MV-4-11 (cell line): ENCODE measurements around the gene ARHGAP15.

Source experiments
- DNase-seq: peaks from one replicate; lab custom pipeline; 2025; lab: John Stamatoyannopoulos, UW

ARHGAP15 gene

DNA sequence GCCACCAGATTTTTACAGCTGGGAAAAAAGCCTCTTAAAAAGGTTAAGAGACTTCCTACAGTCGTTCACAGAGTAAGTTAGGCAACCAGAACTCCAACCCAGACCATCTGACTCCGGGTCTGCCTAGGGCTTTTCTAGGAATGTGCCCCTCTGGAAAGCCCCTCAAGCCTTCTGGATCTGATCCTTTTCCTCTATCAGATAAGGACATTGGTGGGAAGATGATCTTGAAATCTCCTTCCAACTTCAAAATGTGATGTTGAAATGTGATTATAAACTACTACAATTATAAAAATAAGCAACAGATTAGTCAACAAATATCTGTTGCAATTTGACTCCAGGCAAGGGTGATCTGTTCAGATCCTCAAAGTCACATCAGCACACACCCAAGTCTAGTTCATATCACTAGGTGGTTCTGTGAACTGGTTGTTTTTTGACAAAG is 270.4 kb downstream of the ARHGAP15 start:
- no peak for DNase-seq

DNA sequence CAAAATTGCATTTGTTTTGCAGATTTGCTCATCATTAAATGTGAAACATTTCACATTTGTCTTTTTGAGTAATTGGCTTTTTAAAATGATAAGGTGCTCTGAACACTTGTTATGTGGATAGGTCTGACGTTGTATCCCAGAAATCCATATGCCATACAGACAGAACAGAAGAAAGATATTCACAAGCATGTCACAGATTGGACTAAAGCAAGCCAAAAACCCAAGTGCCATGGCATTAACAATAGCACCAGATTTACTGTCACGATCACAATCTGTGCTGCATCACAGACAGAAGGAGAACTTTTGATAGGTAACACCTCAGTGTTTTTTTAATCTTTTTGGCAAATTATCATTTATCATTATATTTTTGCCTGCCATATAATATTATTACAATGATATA is 272.6 kb downstream of the ARHGAP15 start:
- no peak for DNase-seq

DNA sequence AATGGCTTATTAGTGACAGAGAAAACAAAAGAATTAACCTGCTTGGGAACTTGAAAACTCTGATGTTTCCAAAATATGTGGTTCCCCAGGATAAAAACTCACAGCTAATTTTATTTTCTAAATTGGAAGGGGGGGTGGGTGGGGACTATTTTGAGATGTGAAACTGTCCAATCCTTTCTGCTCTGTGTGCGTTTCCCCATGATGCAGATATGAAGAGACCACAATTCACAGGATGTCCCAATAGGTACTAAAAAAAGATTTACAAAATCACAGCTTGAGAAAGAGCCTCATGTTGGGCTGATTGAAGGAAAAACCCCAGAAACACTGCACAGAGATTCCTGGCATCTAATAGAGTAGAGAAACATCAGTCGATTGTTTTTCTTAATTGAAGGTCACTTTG is 273.2 kb downstream of the ARHGAP15 start:
- DNase-seq: peak; percentile 22

DNA sequence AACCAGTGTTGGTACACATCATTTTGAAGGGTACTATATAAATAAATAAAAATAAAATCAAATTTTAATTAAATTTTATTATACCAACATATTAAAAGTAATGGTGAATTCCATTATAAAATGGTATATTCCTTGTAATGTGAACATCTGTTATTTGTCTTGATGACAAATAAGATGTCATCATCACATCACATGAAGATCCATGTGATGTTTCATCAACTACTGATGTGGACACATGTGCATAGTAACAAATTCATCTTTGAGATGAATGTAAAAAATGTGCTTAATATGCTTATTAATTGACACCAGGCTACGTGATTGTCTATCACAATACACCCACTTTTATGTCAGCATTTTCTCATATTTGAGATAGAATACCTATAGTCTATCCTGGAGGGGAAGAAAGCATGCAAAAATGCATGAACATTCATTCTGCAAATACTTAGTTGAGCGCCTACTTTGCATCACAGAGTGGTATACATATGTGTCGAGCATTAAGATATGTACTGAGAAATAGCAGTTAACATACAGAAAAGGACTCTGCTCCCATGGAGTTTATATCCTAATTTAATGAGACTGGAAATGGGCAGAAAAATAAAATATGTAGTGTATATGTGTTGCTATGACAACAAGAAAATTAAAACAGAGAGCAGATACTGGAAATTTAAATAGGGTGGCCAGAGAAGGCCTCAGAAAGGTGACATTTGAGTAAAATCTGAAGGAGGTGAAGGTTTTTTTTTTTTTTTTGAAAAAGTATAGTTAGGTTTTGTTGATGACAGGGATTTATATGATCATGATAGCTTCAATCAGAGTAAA is 281.1 kb downstream of the ARHGAP15 start:
- no peak for DNase-seq

DNA sequence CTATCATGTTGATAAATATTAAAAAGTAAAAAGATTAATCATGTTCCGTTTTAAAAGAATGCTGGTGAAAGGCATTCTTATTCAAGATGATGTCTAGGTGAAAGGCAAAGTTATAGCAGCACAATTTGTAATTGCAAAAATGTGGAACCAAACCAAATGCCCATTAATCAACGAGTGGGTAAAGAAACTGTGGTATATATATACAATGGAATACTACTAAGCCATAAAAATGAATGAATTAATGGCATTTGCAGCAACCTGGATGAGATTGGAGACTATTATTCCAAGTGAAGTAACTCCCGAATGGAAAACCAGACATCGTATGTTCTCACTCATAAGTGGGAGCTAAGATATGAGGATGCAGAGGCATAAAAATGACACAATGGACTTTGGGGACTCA is 286.4 kb downstream of the ARHGAP15 start:
- DNase-seq: no peak

DNA sequence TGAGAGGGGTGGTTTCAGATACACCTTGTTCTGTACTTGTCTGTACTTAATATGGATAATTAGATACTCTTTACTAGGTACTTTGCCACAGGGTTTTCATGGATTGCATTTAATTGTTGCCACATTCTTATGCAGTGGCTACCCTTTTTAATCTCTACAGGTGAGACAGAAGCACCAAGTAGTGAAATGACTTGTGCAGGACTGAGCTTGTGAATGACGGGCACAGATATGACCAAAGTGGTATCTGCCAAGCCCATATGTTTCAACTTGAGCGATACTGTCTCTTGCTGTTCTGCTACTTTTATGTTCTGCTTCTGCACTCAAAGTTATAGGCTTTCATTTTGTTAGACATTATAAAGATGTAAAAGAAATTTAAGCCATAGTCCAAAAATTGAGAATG is 288.2 kb downstream of the ARHGAP15 start:
- no peak for DNase-seq

DNA sequence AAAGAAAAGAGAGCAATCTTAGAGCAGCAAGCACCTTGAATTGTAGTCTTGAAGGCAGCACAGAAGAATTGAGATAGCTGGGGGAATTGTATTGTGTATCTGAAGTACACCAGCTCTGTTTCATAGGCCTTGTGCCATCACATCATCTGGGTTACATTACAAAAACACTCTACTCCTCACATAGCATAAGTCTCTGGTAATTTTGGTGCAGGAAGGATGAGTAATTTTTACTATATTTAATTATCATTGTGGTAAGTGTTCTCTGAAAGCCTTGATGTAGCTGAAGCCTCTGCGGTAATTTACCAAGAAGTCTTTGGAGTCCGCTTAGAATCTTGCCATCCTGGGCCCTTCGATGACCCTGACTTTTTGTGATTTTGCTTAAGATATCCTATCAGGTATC is 291.1 kb downstream of the ARHGAP15 start:
- DNase-seq: no peak

DNA sequence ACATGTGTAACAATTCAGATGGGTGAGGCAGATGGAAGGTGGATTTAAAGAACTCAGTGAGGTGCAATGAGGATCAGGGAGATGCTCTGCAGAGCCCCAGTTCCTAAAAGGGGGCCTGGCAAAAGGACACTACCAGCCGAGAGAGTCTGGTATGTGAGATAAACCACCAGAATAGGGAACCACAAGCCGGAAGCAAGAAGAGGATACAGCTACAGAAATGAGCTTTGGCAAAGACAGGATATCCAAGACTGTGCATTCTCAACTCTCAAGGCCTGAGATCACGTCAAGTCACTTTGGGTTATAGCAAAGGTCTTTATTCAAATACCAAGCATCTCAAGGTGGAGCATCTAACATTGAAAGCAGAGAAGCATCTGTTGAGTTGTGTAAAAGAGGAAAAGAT is 293.5 kb downstream of the ARHGAP15 start:
- peak; percentile 86 for DNase-seq

DNA sequence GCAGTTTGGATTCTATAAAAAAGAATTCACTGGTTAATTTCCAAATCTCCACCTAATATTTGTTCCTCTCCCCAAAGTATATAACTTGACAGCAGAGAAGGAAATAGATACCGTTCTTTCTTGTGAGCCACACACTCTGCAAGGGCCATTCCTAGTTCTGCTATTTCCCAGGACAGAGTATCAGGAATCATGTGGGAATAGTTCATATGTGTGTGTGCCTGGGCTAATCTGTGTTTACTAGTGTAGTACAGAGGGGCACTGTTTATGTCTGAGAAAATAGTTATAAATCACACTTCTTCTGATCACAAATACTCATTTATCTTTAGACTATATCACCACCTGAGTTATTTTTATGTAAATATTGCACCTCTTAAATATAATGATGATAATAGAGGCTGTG is 296.7 kb downstream of the ARHGAP15 start:
- no peak for DNase-seq

DNA sequence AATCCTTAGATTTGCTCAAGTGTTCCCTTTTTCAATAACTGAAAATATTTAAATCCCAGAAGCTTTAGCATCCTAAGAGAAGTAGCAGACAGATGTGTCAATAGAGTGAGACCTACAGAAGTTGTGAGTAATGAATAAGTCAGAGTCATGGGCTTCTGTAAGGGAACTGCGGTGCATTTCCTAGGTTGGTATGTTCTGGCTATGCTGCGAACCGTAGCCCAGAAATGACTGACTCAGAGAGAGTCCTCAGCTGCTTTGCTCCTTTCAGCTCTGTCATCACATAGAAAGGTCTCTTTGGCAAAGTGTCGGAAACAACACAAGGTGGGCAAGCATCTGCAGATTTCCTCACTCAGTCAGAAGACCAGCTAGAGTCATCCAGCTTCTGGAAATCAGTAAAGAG is 297.1 kb downstream of the ARHGAP15 start:
- no peak for DNase-seq

DNA sequence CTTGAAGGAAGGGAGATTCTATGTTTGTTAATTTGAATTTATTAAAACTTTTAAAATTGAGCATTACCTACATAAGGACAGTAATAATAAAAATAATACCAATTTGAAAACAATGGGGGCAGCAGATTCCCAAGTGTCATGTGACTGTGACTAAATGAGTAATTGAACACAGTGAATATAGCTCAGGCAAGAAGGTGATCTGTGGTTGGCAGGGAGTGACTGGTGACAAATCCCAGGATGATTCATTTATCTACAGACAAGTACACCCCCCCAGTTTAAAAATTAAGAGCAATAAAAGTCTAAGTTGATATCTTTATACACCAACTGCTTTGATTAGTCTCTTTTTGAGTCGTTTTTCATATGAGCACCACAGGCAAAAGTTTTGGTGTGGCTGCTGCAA is 299.5 kb downstream of the ARHGAP15 start:
- DNase-seq: no peak

DNA sequence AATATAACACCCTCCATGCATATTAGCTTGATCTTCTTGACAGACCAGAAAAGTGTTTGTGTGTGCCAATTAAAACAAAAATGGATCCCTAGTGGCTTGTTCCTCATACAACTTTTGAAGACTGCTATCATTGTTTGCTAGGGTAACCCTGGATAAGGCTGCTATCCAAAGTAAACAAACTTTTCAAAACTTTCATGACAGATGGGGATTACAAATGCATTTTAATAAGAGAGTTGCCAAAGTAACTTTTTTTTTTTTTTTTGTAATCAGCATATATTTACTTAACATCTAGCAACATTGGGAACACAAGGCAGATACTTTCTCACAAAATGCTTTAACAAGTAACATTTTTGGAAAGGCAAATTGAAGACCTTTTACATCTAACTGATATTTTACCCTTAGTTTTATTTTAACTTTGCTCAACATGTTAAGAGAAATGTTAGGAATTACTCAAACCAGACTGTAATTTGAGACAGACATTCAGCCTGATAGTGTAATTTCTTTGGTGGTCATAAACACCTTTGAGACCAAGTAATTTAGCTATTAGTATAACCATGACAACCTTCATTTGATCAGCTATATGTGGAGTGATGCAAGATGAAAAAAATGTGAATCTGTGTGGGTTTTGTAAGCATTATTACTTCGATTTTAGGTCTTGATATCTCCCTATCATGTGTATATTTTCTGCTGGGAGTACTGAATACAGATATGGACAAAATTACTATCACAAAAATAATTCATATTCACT is 300.9 kb downstream of the ARHGAP15 start:
- no peak for DNase-seq

DNA sequence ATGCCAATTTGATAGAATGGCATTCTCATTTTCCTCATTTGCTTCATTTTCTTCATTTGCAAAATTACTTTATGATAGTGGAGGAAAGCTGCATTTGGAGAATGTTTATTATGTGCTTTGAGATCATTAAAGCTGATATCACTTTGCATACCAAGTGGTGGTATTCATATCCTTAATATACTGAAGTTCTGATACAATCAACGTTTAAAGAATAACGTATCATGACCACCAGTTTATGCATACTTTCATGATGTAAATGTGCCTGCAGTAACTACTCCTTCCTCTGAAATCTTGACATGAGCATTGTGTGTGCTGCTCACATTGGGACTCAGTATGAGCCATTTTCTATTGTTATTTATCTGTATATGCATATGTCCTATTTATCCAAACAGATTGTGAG is 302.1 kb downstream of the ARHGAP15 start:
- no peak for DNase-seq

DNA sequence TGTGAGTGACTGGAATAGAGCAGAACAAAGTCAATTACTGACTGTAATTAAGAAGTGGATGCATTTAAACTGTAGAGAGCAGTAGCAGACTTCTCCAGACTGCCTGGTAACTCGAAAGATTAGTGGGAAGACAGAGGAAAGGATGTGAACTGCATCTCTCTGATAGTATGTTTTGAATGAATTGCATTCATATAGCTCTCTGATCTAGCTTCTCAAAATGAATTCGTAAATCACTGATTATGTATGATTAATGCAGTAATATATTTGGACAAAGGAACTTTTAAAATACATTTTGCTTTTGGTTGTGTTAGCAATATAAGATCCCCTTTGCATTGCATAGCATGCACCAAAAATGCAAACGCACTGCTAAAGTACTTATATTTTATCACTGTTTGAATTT is 304.0 kb downstream of the ARHGAP15 start:
- no peak for DNase-seq

DNA sequence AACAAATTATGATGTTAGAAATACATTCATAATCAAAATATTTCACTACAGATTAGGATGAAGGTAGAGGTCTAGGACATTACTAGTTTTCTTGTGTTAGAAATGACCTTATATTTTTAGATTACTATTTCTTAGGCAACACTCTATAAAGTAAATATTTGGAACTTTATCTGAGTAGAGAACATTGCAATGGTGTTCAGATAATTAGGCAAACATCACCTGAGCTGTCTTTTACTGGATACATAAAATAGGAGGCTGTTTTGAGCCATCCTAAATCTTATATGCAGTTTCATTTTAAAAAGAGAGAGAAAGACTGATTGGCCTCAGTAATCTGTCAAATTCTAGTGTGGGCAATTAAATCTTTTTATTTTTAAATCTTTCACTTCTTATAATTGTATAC is 304.6 kb downstream of the ARHGAP15 start:
- no peak for DNase-seq

DNA sequence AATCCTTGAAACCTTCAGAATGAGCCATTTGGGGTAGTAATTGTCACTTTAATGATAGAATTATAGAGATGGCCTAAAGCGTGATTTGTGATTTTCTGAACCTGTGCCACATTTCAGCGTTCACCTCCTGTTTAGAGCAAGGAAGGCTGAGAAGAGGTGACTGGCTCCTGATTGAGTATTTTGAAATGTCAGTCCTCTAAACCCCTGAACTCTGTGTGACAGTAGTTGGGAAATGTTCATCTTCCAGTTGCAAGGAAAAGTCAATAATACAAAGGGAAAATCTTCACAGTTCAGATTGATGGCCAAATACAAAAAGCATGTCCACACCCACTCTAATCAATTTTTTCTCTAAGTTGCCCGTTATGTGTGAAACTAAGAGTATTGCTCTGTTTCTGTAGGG is 305.2 kb downstream of the ARHGAP15 start:
- DNase-seq: no peak

DNA sequence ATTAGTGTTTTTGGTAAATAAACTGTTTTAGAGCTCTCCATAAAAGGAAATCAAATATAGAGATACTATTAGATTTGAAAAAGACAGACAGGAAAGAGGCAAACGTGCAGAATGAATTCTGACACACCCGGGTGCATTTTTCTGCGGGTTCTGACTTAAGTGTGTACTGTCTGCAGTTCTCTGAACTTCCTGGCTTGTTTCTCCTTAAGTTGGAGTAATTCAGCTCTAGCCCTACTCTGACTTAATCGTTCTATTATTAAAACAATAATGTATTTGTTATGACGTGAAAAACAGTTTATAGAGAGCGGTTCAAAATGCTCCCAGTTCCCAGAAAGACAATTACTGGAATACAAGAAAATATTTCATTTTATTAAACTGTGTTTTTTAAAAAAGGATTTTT is 305.9 kb downstream of the ARHGAP15 start:
- DNase-seq: no peak

DNA sequence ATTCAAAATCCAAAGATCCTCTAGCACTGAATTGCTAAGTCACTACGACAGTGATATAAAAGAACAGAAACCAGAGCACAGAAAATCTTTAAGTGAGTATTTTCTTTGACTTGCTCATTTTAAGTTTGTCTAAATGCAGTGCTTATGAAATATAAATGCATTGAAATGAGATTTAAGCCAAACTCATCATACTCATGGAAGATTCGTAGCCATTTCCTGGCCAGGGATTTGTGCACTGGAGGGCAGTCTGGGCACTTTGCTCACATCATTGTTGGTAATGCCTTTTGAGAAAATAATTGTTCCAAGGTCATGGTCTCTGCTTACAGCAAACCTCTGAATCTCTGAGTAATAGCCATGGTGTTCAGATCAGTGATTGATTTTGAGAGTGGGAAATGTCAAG is 307.7 kb downstream of the ARHGAP15 start:
- DNase-seq: no peak

DNA sequence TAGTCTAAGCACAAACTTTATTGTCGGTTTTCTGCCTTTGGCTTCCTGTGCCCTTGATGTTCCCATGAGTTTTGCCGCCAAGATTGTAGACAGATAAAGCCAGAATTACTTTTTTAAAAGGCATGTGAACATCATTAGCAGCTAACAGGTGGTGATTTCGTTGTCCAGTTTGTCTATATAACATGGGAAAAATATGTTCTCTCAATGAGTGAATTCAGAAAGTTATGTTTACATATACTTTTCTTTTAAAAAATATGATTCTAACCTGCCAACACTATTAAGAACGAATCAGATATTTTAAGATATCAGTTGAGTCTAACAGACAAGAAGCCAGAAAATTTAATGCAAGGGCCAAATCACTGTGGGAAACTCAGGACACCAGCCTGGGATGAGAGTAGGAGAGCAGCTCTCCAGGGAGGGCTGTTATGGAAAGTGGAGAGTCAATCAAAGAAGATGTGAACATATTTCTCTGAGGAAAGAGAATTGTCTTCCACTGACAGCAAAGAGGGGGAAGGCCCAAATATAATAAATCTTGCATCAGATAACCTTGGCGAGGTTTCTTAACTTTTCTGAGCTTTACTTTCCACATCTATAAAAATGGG is 311.3 kb downstream of the ARHGAP15 start:
- no peak for DNase-seq

DNA sequence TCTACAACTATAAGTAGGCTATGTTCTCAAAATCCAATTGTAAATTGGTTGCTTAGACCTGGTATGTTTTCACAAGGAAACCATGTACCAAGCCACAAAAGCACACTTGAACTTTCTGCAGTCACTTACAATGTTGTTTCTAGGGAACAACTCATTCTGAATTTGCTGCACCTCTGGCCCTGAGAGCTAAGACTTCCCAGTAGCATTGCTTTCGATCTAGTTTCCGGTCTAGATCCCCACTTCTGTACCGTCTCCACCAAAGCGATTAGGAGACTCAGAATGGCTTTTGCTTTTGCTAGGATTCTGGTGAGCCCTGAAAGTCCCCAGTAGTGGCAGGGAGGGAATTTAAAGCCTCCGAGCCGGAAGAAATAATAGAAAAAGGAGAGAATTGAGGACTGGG is 313.0 kb downstream of the ARHGAP15 start:
- DNase-seq: no peak

DNA sequence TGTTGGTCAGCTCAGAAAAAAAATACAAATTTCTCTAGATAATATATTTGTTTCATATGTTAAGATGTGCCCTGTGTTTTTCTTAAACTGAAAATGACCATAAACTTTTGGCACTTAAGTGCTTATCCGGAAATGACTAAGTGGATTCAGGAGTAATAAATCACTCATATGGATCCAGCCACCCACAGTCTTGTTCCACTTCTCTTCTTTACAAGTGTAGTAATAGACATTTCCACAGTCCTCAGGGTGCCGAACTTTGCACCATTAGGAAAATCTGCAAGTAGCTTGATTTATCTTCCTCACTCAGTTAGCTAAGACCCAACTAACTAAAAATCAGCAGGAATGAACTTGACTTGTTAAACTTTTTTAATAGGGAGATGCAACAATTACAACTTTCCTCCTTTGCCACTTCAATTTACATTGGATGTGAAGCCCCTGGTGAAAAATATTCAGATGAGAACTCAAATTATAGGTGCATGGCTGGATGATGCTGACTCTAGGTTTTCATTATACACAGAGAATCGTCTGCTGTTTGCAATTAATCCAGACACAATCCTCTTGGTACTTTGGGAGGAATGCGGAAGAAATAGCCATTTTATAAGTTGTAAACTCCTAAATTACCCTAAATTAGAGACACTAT is 322.5 kb downstream of the ARHGAP15 start:
- DNase-seq: peak; percentile 95

DNA sequence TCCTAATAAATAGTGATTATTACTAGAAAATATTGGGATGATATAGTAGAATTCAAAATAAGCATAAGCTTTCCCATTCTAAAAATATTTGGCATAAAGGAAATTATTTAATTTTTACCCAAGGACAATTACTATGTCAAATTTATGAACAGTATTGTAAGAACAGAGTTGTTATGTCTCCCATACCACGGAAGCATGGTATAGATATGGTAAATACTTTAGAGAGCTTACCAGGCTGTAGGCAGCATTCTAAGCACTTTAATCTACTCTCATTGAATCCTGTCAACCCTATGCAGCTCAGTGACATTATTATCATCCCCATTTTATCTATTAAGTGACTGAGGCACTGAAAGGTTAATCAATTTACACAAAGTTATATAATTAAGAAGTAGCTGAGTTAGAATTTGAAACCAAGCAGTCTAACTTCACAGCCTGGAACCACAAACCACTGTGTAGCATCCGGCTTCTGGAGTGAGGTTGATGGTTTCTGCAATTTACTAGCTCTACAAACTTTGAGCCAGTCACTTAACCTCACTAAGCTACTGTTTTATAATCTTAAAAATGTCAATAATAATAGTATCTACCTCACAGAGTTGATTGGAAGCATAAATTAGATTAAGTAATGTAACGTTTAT is 323.7 kb downstream of the ARHGAP15 start:
- peak; percentile 62 for DNase-seq
